H9 (cell line): ENCODE results near the gene NADK. TPM values are rescaled to one million over a fixed set of nuclear protein-coding genes. Genes with fewer than 3 reads are reported as not detected.
"Not testable (repeated sequence)": the region's sequence is repeated elsewhere in the genome, so short reads cannot be mapped to it uniquely, and the experiment has no call there.

Experiments
- DNase-seq: peaks from one replicate; pipeline ENCODE4 v3.0.0-alpha.2; 2017
- H2AFZ ChIP-seq: one replicate; pipeline ENCODE4 v1.6.1; 2013; ENCODE audit warnings: mild to moderate bottlenecking, low read length, control low read depth, moderate library complexity
- H2AK5ac ChIP-seq: 2 replicates; pipeline ENCODE4 v1.6.1; 2013; ENCODE audit warnings: low read length, control low read depth, mixed read lengths; ENCODE audit not compliant: insufficient read length
- H2BK120ac ChIP-seq: one replicate; pipeline ENCODE4 v1.6.1; 2013; ENCODE audit warnings: low read depth, mild to moderate bottlenecking, low read length, control low read depth, inconsistent platforms; ENCODE audit not compliant: poor library complexity, severe bottlenecking
- H2BK12ac ChIP-seq: 2 replicates; pipeline ENCODE4 v1.6.1; 2013; ENCODE audit warnings: low read length, control low read depth, mixed read lengths, low read depth; ENCODE audit not compliant: insufficient read length
- H2BK15ac ChIP-seq: 2 replicates; pipeline ENCODE4 v1.6.1; 2013; ENCODE audit warnings: low read depth, low read length, control low read depth
- H2BK20ac ChIP-seq: one replicate; pipeline ENCODE4 v1.6.1; 2013; ENCODE audit warnings: low read depth, mild to moderate bottlenecking, low read length, control low read depth, inconsistent platforms; ENCODE audit not compliant: poor library complexity, severe bottlenecking
- H2BK5ac ChIP-seq: 2 replicates; pipeline ENCODE4 v1.6.1; 2013; ENCODE audit warnings: low read length, control low read depth, mixed read lengths; ENCODE audit not compliant: insufficient read length
- H3K14ac ChIP-seq: 2 replicates; pipeline ENCODE4 v1.6.1; 2013; ENCODE audit warnings: low read length, control low read depth; ENCODE audit not compliant: insufficient read depth
- H3K18ac ChIP-seq: 2 replicates; pipeline ENCODE4 v1.6.1; 2013; ENCODE audit warnings: low read depth, mild to moderate bottlenecking, mixed read lengths, low read length, control low read depth; ENCODE audit not compliant: insufficient read length
- H3K23ac ChIP-seq: 2 replicates; pipeline ENCODE4 v1.6.1; 2013; ENCODE audit warnings: low read length, control low read depth, mixed read lengths, low read depth; ENCODE audit not compliant: insufficient read length
- H3K23me2 ChIP-seq: 2 replicates; pipeline ENCODE4 v1.6.1; 2013; ENCODE audit warnings: low read depth, mild to moderate bottlenecking, mixed read lengths, low read length, control low read depth; ENCODE audit not compliant: insufficient read length, poor library complexity, severe bottlenecking
- H3K27ac ChIP-seq: 2 replicates; pipeline ENCODE4 v1.5.1; 2013; ENCODE audit warnings: low read length, control low read depth, mixed read lengths, low read depth; ENCODE audit not compliant: insufficient read length
- H3K27me3 ChIP-seq: 2 replicates; pipeline ENCODE4 v1.6.1; 2013; ENCODE audit warnings: low read length, control low read depth, inconsistent platforms; ENCODE audit not compliant: insufficient read depth
- H3K4ac ChIP-seq: 2 replicates; pipeline ENCODE4 v1.6.1; 2013; ENCODE audit warnings: low read depth, mild to moderate bottlenecking, control low read depth, inconsistent platforms, low read length, moderate library complexity
- H3K4me1 ChIP-seq: 2 replicates; pipeline ENCODE4 v1.6.1; 2013; ENCODE audit warnings: low read length, control low read depth, inconsistent platforms; ENCODE audit not compliant: insufficient read depth
- H3K4me2 ChIP-seq: 2 replicates; pipeline ENCODE4 v1.6.1; 2013; ENCODE audit warnings: low read length, control low read depth, mixed read lengths; ENCODE audit not compliant: insufficient read length, insufficient read depth
- H3K56ac ChIP-seq: 2 replicates; pipeline ENCODE4 v1.6.1; 2013; ENCODE audit warnings: low read depth, mild to moderate bottlenecking, mixed read lengths, low read length, control low read depth; ENCODE audit not compliant: insufficient read length
- H3K79me1 ChIP-seq: 2 replicates; pipeline ENCODE4 v1.6.1; 2013; ENCODE audit warnings: low read depth, mild to moderate bottlenecking, moderate library complexity, low read length, control low read depth, inconsistent platforms; ENCODE audit not compliant: insufficient read depth, poor library complexity, severe bottlenecking
- H3K79me2 ChIP-seq: 2 replicates; pipeline ENCODE4 v1.6.1; 2013; ENCODE audit warnings: low read length, control low read depth, inconsistent platforms; ENCODE audit not compliant: insufficient read depth
- H3K9ac ChIP-seq: 2 replicates; pipeline ENCODE4 v1.6.1; 2013; ENCODE audit warnings: low read length, control low read depth, mixed read lengths; ENCODE audit not compliant: insufficient read length; ENCODE audit errors: extremely low read depth
- H3K9me3 ChIP-seq: one replicate; pipeline ENCODE4 v1.6.1; 2013; ENCODE audit warnings: low read depth, low read length, inconsistent platforms; ENCODE audit not compliant: control insufficient read depth
- H3T11ph ChIP-seq: one replicate; pipeline ENCODE4 v1.6.1; 2013; ENCODE audit warnings: mild to moderate bottlenecking, low read length, control low read depth, inconsistent platforms
- H4K20me1 ChIP-seq: one replicate; pipeline ENCODE4 v1.6.1; 2013; ENCODE audit not compliant: control insufficient read depth, insufficient read length, insufficient read depth
- H4K5ac ChIP-seq: 2 replicates; pipeline ENCODE4 v1.6.1; 2013; ENCODE audit warnings: low read depth, mild to moderate bottlenecking, mixed read lengths, low read length, control low read depth; ENCODE audit not compliant: insufficient read length
- H4K8ac ChIP-seq: replicated peaks from 2 replicates; pipeline ENCODE4 v1.6.1; 2013; ENCODE audit warnings: low read length, control low read depth, mixed read lengths, low read depth; ENCODE audit not compliant: insufficient read length
- H4K91ac ChIP-seq: 2 replicates; pipeline ENCODE4 v1.6.1; 2013; ENCODE audit warnings: low read depth, mild to moderate bottlenecking, moderate library complexity, mixed read lengths, low read length, control low read depth; ENCODE audit not compliant: insufficient read length
- H3K27ac Mint-ChIP-seq, 3 experiments: 2 replicates in 2 of 3; 3 replicates in 1 of 3; pipeline ENCODE4 v1.8.0; 2020 to 2021; ENCODE audit warnings: mixed read lengths in 3 of 3, mild to moderate bottlenecking in 1 of 3, moderate library complexity in 1 of 3
- H3K27me3 Mint-ChIP-seq: 2 replicates; pipeline ENCODE4 v1.8.0; 2021; ENCODE audit warnings: low read depth, mild to moderate bottlenecking, moderate library complexity, mixed read lengths
- H3K36me3 Mint-ChIP-seq, 3 experiments: 2 replicates in 2 of 3; 3 replicates in 1 of 3; pipeline ENCODE4 v1.8.0; 2020 to 2021; ENCODE audit warnings: low read depth in 3 of 3, mixed read lengths in 3 of 3; ENCODE audit not compliant: insufficient read depth in 1 of 3
- H3K4me1 Mint-ChIP-seq, 2 experiments: 2 replicates each; pipeline ENCODE4 v1.8.0; 2020; ENCODE audit warnings: mixed read lengths in 2 of 2
- H3K4me3 Mint-ChIP-seq, 2 experiments: 2 replicates in 1 of 2; 3 replicates in 1 of 2; pipeline ENCODE4 v1.8.0; 2020 to 2021; ENCODE audit warnings: mild to moderate bottlenecking in 2 of 2, mixed read lengths in 2 of 2, moderate library complexity in 1 of 2
- H3K9me3 Mint-ChIP-seq, 2 experiments: 2 replicates in 1 of 2; 3 replicates in 1 of 2; pipeline ENCODE4 v1.8.0; 2020; ENCODE audit warnings: mild to moderate bottlenecking in 2 of 2, mixed read lengths in 2 of 2, moderate library complexity in 1 of 2
- WGBS: extraction: QIAGEN DNeasy Blood & Tissue Kit; methylation state at CpG from one replicate; pipeline ENCODE4 v1.1.7; 2013; ENCODE audit warnings: missing lambda C conversion rate, low lambda C conversion rate, mixed read lengths; ENCODE audit not compliant: insufficient read length; ENCODE audit errors: extremely low coverage; 5-methylcytosine and 5-hydroxymethylcytosine counted together
- total RNA-seq: library from RNA; stranded (reverse); gene quantifications from 2 replicates; pipeline ENCODE4 v1.2.1, GENCODE V29; 2021

The NADK gene
- total RNA-seq, 1 experiment from 2014 or later: 105 TPM

- H4K8ac ChIP-seq, H2BK20ac ChIP-seq, H3K9me3 Mint-ChIP-seq, H3K79me2 ChIP-seq, H3T11ph ChIP-seq, H3K4ac ChIP-seq, H3K4me3 Mint-ChIP-seq, H3K23me2 ChIP-seq, H3K27ac Mint-ChIP-seq, H2AFZ ChIP-seq, H3K4me1 Mint-ChIP-seq, H4K5ac ChIP-seq, H2BK12ac ChIP-seq, H3K4me2 ChIP-seq, H3K27ac ChIP-seq, H4K91ac ChIP-seq, H3K4me1 ChIP-seq, H3K27me3 Mint-ChIP-seq, H3K27me3 ChIP-seq, H4K20me1 ChIP-seq, DNase-seq, H3K79me1 ChIP-seq, H2AK5ac ChIP-seq, H3K18ac ChIP-seq, H3K14ac ChIP-seq, H2BK120ac ChIP-seq, H3K9ac ChIP-seq, H3K9me3 ChIP-seq, H2BK15ac ChIP-seq, H3K56ac ChIP-seq, H2BK5ac ChIP-seq, H3K23ac ChIP-seq: not testable (repeated sequence)
- WGBS: no CpG with 5 or more reads among the region's 10 CpGs
- H3K36me3 Mint-ChIP-seq: peaks cover 2 to 10% (median 4%) of the 10 kb centered on the region in 3 experiments; a peak in 6 of 7 replicates
Observed at GRCh38 chr1:1705623-1706022, 72.6 kb downstream of the NADK start.

- H3K9me3 Mint-ChIP-seq, H4K91ac ChIP-seq: not testable (repeated sequence)
- WGBS: no CpG with 5 or more reads among the region's 27 CpGs
Observed at GRCh38 chr1:1704284-1704957, 73.8 kb downstream of the NADK start.

More at GRCh38 chr1:1704284-1704957, 73.8 kb downstream of the NADK start:
- not testable (repeated sequence) for H2BK5ac ChIP-seq, H3K27me3 Mint-ChIP-seq, H3K27me3 ChIP-seq, H3K4me1 Mint-ChIP-seq, H4K5ac ChIP-seq, H2AFZ ChIP-seq, H3K27ac ChIP-seq, H3K79me2 ChIP-seq, H4K20me1 ChIP-seq, H3K4me1 ChIP-seq, H3K9me3 ChIP-seq, H3K23me2 ChIP-seq, H2AK5ac ChIP-seq, H3K4me3 Mint-ChIP-seq, H3K9ac ChIP-seq, H2BK120ac ChIP-seq, H3K27ac Mint-ChIP-seq, H3K79me1 ChIP-seq, H3K18ac ChIP-seq, H3K4me2 ChIP-seq, H4K8ac ChIP-seq, H3K23ac ChIP-seq, H2BK15ac ChIP-seq, H2BK20ac ChIP-seq, H3K14ac ChIP-seq, DNase-seq, H3K56ac ChIP-seq, H3T11ph ChIP-seq, H2BK12ac ChIP-seq, H3K4ac ChIP-seq
- peaks cover 2 to 10% (median 4%) of the 10 kb centered on the region in 3 experiments; a peak in 6 of 7 replicates for H3K36me3 Mint-ChIP-seq
